HCT116 (cell line): ENCODE measurements around the gene GGA2. TPM values are rescaled to one million over a fixed set of nuclear protein-coding genes. Genes with fewer than 3 reads are reported as not detected.

Source experiments
- ATAC-seq: fragments of 200-7000 bp; cut with Tn5 transposase; 2 replicates; pipeline ENCODE4 v1.9.1; 2020; ENCODE audit warnings: mild to moderate bottlenecking, moderate library complexity
- BruUV-seq: library from RNA; stranded (reverse); fragments of 400-500 nt; replicated peaks from 2 replicates; lab custom pipeline; 2021; lab: Mats Ljungman, UMichigan
- CTCF ChIA-PET: fragments of 300-600 bp; sonication (Branson Sonifier 250); formaldehyde crosslinking; loops from one replicate; lab custom pipeline; 2021; ENCODE audit warnings: antibody characterized with exemption; lab: Charles Lee
- POLR2A ChIA-PET: fragments of 300-600, 350-600 bp; sonication (Branson Sonifier 250); formaldehyde crosslinking; loops from one replicate; lab custom pipeline; 2021; ENCODE audit warnings: antibody characterized with exemption; lab: Charles Lee
- RAD21 ChIA-PET, 2 experiments: fragments of 300-600 bp; sonication (Branson Sonifier 250); formaldehyde crosslinking; loops; one replicate each; lab custom pipeline; 2023; ENCODE audit warnings: low total read pairs in 2 of 2; ENCODE audit not compliant: uncharacterized antibody in 2 of 2, unreplicated experiment in 2 of 2, low non-redundant PET in 1 of 2; lab: Charles Lee
- DNase-seq: peaks from one replicate; pipeline ENCODE4 v3.0.0-alpha.2; 2010; ENCODE audit warnings: low read depth, low spot score
- H2AFZ ChIP-seq: fragments of 200-600 bp; shearing (Covaris generic), sonication (generic); 2 replicates; pipeline ENCODE4 v1.6.1; 2017; ENCODE audit warnings: low read depth, mixed run types, mixed read lengths, antibody characterized with exemption, low read length; ENCODE audit not compliant: poor library complexity, severe bottlenecking
- H3K27ac ChIP-seq: 2 replicates; pipeline ENCODE4 v1.5.1; 2012; ENCODE audit warnings: low read depth, low read length
- H3K27me3 ChIP-seq: fragments of 200-600 bp; sonication (generic); 2 replicates; pipeline ENCODE4 v1.6.1; 2016; ENCODE audit warnings: mixed run types, low read length, mixed read lengths; ENCODE audit not compliant: insufficient read depth
- H3K36me3 ChIP-seq, 2 experiments: fragments of 200-500 bp in 1 of 2; fragments of 200-600 bp in 1 of 2; sonication (Bioruptor generic) in 1 of 2; sonication (generic) in 1 of 2; 2 replicates each; pipeline versions ENCODE4 v1.5.1 to v1.6.1; 2014 to 2016; ENCODE audit warnings: low read length in 2 of 2, inconsistent platforms in 1 of 2, mixed read lengths in 1 of 2, mixed run types in 1 of 2; ENCODE audit not compliant: insufficient read depth in 2 of 2, control insufficient read depth in 1 of 2
- H3K4me1 ChIP-seq, 2 experiments: fragments of 200-600 bp in 1 of 2; sonication (generic) in 1 of 2; 2 replicates each; pipeline versions ENCODE4 v1.5.1 to v1.6.1; 2012 to 2017; ENCODE audit warnings: low read length in 2 of 2, inconsistent platforms in 1 of 2, mild to moderate bottlenecking in 1 of 2, mixed read lengths in 1 of 2, mixed run types in 1 of 2, moderate library complexity in 1 of 2; ENCODE audit not compliant: insufficient read depth in 2 of 2, control insufficient read depth in 1 of 2
- H3K4me2 ChIP-seq: fragments of 200-600 bp; sonication (generic); 2 replicates; pipeline ENCODE4 v1.6.1; 2017; ENCODE audit warnings: mixed run types, low read length, mixed read lengths
- H3K4me3 ChIP-seq, 2 experiments: fragments of 200-600 bp in 1 of 2; sonication (generic) in 1 of 2; replicated peaks in 1 of 2; 2 replicates each; pipeline ENCODE4 v1.5.1; 2011 to 2016; ENCODE audit warnings: low read length in 2 of 2, control low read depth in 1 of 2, low read depth in 1 of 2, mild to moderate bottlenecking in 1 of 2, mixed read lengths in 1 of 2, mixed run types in 1 of 2
- H3K79me2 ChIP-seq: fragments of 200-600 bp; sonication (generic); 2 replicates; pipeline ENCODE4 v1.6.1; 2017; ENCODE audit warnings: mild to moderate bottlenecking, mixed run types, low read length, moderate library complexity, mixed read lengths; ENCODE audit not compliant: insufficient read depth
- H3K9ac ChIP-seq: fragments of 200-600 bp; sonication (generic); 2 replicates; pipeline ENCODE4 v1.6.1; 2016; ENCODE audit warnings: low read length, mixed read lengths
- H3K9me2 ChIP-seq: fragments of 200-600 bp; sonication (generic), shearing (Covaris generic); 2 replicates; pipeline ENCODE4 v1.6.1; 2017; ENCODE audit warnings: mixed run types, mild to moderate bottlenecking, moderate library complexity; ENCODE audit not compliant: insufficient read depth
- H3K9me3 ChIP-seq, 2 experiments: fragments of 200-500 bp in 1 of 2; fragments of 200-600 bp in 1 of 2; sonication (Bioruptor generic) in 1 of 2; sonication (generic) in 1 of 2; 2 replicates each; pipeline ENCODE4 v1.6.1; 2014 to 2017; ENCODE audit warnings: low read length in 2 of 2, mixed read lengths in 2 of 2, inconsistent platforms in 1 of 2, low read depth in 1 of 2, mild to moderate bottlenecking in 1 of 2, mixed run types in 1 of 2, moderate library complexity in 1 of 2; ENCODE audit not compliant: control insufficient read depth in 1 of 2, insufficient read depth in 1 of 2
- H4K20me1 ChIP-seq: fragments of 200-600 bp; sonication (generic), shearing (Covaris generic); 2 replicates; pipeline ENCODE4 v1.6.1; 2017; ENCODE audit warnings: mixed run types, mild to moderate bottlenecking, moderate library complexity; ENCODE audit not compliant: insufficient read depth
- ATF3 ChIP-seq: IDR thresholded peaks from 2 replicates; pipeline ENCODE4 v1.6.1; 2012
- CBX3 ChIP-seq: IDR thresholded peaks from 2 replicates; pipeline ENCODE4 v1.6.1; 2012; ENCODE audit warnings: low read depth
- CTCF ChIP-seq, 3 experiments: fragments of 200-600 bp in 1 of 3; sonication (generic) in 1 of 3; IDR thresholded peaks in 2 of 3; conservative IDR thresholded peaks in 1 of 3; 2 replicates each; pipeline ENCODE4 v1.5.1; 2012 to 2017; ENCODE audit warnings: low read depth in 2 of 3, low read length in 2 of 3, antibody characterized with exemption in 1 of 3, borderline replicate concordance in 1 of 3, control low read depth in 1 of 3, mild to moderate bottlenecking in 1 of 3, mixed read lengths in 1 of 3, mixed run types in 1 of 3, moderate library complexity in 1 of 3; ENCODE audit not compliant: insufficient read depth in 1 of 3
- EGR1 ChIP-seq: IDR thresholded peaks from 2 replicates; pipeline ENCODE4 v1.6.1; 2012; ENCODE audit warnings: low read depth
- ELF1 ChIP-seq: IDR thresholded peaks from 2 replicates; pipeline ENCODE4 v1.6.1; 2012; ENCODE audit warnings: low read depth, borderline replicate concordance
- EZH2 ChIP-seq: fragments of 200-600 bp; sonication (generic); IDR thresholded peaks from 2 replicates; pipeline ENCODE4 v1.6.1; 2017; ENCODE audit warnings: antibody characterized with exemption, mixed run types
- EZH2phosphoT487 ChIP-seq: fragments of 200-600 bp; IDR thresholded peaks from 2 replicates; pipeline ENCODE4 v1.6.1; 2018; ENCODE audit warnings: antibody characterized with exemption, borderline replicate concordance
- FOSL1 ChIP-seq: IDR thresholded peaks from 2 replicates; pipeline ENCODE4 v1.6.1; 2012; ENCODE audit warnings: low read depth
- MAX ChIP-seq: IDR thresholded peaks from 2 replicates; pipeline ENCODE4 v1.6.1; 2012
- SRF ChIP-seq: IDR thresholded peaks from 2 replicates; pipeline ENCODE4 v1.6.1; 2012; ENCODE audit warnings: low read depth
- YY1 ChIP-seq: IDR thresholded peaks from 2 replicates; pipeline ENCODE4 v1.6.1; 2011; ENCODE audit warnings: low read length, low read depth, moderate library complexity, mild to moderate bottlenecking; ENCODE audit not compliant: insufficient replicate concordance; ENCODE audit errors: extremely low read depth
- ZFX ChIP-seq: fragments of 450-650 bp; IDR thresholded peaks from 2 replicates; pipeline ENCODE4 v1.6.1; 2017
- ZNF274 ChIP-seq: fragments of 200-500 bp; sonication (Bioruptor generic); IDR thresholded peaks from 2 replicates; pipeline ENCODE4 v1.6.1; 2014; ENCODE audit warnings: mild to moderate bottlenecking, low read depth, low read length, inconsistent platforms
- intact Hi-C: fragments of 100-400 bp; cut with micrococcal nuclease; formaldehyde crosslinking; loops from 2 replicates; pipeline ENCODE4 v1.10.0; 2022
- total RNA-seq: library from RNA; stranded (reverse); gene quantifications from one replicate; pipeline ENCODE4 v1.2.1, GENCODE V29; 2021; ENCODE audit not compliant: unreplicated experiment

The GGA2 gene
- total RNA-seq, 1 experiment from 2014 or later, result 68.3 TPM

GRCh38 chr16:23535901-23536300, 25.6 kb upstream of the GGA2 start:
- intact Hi-C loops, result loop anchor here (10.0 kb wide), 1 partner anchor 61 kb away; no protein-coding TSS in a partner anchor
- ChIA-PET POLR2A (no interaction called here), CTCF (no interaction called here), RAD21 (no interaction called here)
- Histone ChIP-seq H2AFZ (no peak overlapping the region), H3K27me3 (no peaks in the 10 kb centered on the region), H3K36me3 (peaks cover 20 to 34% of the 10 kb centered on the region in 2 experiments), H3K4me3 (no peak overlapping the region), H3K27ac (no peak overlapping the region), H3K4me2 (no peak overlapping the region), H3K9me2 (no peaks in the 10 kb centered on the region), H3K4me1 (peaks cover 7 to 17% of the 10 kb centered on the region in 2 experiments), H3K79me2 (peaks cover 5% of the 10 kb centered on the region; the same call in 1 of the 2 replicates), H4K20me1 (no peaks in the 10 kb centered on the region), H3K9me3 (no peaks in the 10 kb centered on the region), H3K9ac (no peak overlapping the region)
- no TSS peak for BruUV-seq
- DNase-seq, result no peak
- ATAC-seq, result no peak
- TF ChIP-seq ATF3 (no peak), ZFX (no peak)
- TF ChIP-seq, all 23 proteins: peak for 0

- Histone ChIP-seq H2AFZ (no peak overlapping the region), H3K36me3 (peaks cover 20 to 30% of the 10 kb centered on the region in 2 experiments), H3K27me3 (no peaks in the 10 kb centered on the region), H3K9me2 (no peaks in the 10 kb centered on the region), H3K4me3 (no peak overlapping the region), H3K9ac (no peak overlapping the region), H3K4me1 (peaks cover 7 to 17% of the 10 kb centered on the region in 2 experiments), H4K20me1 (no peaks in the 10 kb centered on the region), H3K27ac (no peak overlapping the region), H3K9me3 (no peaks in the 10 kb centered on the region), H3K4me2 (no peak overlapping the region), H3K79me2 (peaks cover 5% of the 10 kb centered on the region; the same call in 1 of the 2 replicates)
- ChIA-PET RAD21 (no interaction called here), POLR2A (no interaction called here), CTCF (no interaction called here)
- ATAC-seq (no peak), DNase-seq (no peak)
- intact Hi-C loops, result loop anchor here (10.0 kb wide), 1 partner anchor 60 kb away; no protein-coding TSS in a partner anchor
- BruUV-seq, result no TSS peak
- TF ChIP-seq SRF, result no peak
- no peak for TF ChIP-seq CTCF (IDR thresholded peaks at IDR 0.05 in 2 of 3, conservative IDR thresholded peaks at IDR 0.05 in 1 of 3; ENCODE audit: borderline replicate concordance in 1 of 3, insufficient read depth in 1 of 3, low read depth in 2 of 3, low read length in 2 of 3)
- no peak for TF ChIP-seq EZH2phosphoT487
- TF ChIP-seq MAX, result no peak
- TF ChIP-seq EGR1, result no peak
- no peak for TF ChIP-seq ELF1
- no peak for TF ChIP-seq ATF3
- no peak for TF ChIP-seq FOSL1
- no peak for TF ChIP-seq EZH2
- no peak for TF ChIP-seq YY1
- TF ChIP-seq ZNF274, result no peak
- TF ChIP-seq CBX3, result no peak
- TF ChIP-seq ZFX, result no peak
Observed at GRCh38 chr16:23534868-23535860, 24.9 kb upstream of the GGA2 start.
